NOMO-1 treated with dmso at 0.1 percent for 144 hours (cell line): ENCODE data around the gene RGS12.

ENCODE experiments used
- DNase-seq: peaks from one replicate; lab custom pipeline; 2025; ENCODE audit not compliant: unreplicated experiment; lab: John Stamatoyannopoulos, UW

RGS12 gene

DNA sequence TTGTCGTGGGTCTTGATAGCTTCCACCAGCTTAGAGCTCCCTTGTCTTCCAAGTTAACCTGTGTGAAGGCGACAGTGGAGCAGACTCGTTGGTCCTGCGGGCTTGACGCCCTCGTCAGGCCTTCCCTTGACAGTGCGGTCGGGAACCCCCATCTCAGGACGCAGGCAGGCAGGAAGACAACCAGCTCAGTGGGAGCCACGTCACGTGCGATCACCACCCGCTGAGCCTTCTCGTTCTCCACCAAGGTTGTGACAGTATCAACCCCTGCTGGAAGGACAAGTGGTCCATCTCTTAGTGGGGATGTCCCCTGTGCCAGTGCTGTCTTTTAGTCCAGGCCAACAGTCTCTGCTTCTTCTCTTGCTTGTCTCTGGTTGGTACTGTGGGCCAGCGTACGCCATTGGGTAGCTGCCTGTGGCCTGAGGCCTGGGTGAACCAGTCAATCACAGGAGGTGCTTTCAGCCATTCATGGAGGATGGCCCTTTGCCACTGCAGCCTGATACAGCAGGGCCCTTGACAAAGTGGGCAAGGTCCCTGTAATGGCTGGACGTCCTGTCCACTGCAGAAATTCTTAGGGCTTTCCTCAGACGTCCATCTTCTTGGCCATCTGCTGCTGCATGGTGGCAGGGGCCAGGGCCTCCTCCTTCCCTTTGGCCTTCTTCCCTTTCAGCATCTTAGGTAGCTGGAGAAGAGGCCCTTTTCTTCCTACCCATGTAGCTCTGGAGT, 31.4 kb downstream of the RGS12 start:
- DNase-seq, result no peak

DNA sequence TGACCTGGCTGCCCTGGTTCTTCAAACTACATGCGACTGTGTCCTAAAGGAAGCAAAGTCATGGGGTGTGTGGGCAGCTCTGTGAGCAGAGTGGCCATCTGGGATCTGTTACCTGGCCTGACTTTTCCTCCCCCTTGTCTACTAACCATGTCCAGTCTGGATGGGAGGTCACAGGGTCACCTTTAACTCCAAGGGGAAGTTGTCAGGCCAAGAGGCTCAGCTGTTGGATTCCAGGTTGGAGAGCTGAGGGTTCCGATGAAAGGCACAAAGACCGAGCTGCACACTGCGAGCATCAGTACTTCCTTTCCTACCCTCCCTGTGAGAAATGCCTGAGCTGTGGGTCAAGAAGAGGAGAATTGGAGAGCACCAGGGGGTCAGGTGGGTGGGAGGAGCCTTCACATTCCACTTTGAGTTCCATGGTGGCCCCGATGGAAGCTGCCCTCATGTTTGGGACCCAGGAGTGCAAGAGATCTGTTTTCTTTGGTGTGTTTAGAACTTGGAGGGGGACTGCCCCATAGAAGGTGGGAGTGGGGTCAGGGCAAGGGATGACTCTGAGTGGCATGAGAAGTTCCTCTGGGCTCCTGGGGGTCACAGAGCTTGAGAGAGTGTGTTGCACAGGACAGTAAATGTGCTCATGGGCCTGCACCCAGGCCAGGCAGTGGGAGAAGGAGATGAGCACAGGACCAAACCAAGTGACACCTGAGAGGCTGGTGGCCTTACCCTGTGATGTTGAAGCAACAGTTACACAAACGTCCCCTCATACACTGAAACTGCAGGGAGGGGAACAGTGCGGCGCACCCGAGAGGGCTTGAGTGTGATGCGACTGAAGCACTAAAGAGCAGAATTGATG, 36.2 kb downstream of the RGS12 start:
- no peak for DNase-seq

DNA sequence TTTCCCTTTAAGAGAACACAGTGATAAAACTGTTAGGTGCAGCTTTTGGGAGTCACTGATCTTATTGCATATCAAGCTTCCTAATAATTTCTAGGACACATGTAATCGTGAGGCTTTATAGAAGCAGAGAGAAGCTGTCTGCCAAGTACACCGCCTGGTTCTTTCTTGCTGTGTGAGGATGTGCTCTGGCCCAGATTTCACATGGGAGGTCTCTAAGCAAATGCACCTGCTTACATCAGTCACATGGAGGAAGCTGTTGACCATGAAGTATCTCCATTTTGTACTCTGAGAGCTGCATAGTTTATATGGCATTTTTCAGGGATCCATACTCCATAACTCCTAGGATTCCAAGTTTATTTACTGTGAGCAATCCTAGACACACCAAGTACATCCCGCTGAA, 37.1 kb downstream of the RGS12 start:
- DNase-seq, result no peak

DNA sequence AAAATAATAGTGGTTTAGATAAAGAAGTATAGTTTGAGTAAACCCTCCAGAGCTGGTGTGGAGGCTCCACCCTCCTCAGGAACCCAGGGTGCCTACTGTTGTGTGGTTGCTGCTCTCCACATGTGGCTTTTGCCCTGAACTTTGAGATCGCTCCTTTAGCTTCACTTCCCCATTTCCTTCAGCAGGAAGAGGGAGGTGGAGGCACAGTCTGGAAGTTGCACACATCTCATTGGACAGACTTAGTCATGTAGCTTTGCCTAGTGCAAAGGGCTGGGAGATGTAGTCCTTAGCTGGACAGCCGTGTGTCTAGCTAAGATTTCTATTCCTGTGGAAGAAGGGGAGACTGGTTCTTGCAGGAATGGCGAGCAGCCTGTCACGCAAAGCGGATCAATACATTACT, 37.9 kb downstream of the RGS12 start:
- DNase-seq, result peak; percentile 56

DNA sequence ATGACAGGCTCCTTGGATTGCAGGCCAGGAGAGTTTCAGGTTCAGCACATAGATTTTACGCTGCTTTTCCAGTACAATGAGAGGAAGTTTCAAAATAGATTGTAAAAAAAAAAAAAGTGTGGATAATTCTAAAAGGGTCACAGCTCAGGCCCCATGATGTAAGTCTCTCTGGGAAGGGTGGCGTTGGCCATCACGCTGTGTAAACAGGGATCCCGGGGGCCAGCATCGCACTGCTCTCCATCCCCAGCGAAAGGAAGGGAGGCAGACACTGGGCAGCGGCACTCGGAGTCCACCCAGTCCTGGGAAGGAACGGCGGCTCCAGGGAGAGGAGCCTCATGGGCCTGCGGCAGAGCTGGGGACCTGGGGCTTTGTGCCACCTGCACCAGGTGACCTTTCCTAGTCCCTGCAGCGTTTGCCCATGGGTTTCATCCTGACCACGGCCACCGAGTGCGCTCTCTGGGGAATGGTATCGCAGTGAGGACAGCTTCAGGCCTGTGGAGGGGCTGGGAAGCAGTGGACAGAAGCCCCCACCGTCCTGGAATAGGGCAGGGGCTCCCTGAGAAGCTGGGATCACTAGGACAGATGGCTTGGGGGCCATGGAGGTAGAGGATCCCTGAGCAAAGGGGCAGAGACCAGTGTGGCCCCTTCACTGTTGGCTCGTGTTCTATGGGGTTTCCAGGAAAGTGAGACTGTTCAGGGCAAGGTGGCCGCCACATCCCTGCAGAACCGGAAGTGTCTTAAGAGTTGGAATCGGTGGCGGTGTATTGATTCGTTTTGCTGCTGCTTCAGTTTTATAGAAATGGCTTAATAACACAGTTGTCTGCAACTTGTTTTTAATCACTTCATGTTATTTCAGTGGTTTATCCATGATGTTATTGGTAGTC, 38.9 kb downstream of the RGS12 start:
- DNase-seq, result no peak

DNA sequence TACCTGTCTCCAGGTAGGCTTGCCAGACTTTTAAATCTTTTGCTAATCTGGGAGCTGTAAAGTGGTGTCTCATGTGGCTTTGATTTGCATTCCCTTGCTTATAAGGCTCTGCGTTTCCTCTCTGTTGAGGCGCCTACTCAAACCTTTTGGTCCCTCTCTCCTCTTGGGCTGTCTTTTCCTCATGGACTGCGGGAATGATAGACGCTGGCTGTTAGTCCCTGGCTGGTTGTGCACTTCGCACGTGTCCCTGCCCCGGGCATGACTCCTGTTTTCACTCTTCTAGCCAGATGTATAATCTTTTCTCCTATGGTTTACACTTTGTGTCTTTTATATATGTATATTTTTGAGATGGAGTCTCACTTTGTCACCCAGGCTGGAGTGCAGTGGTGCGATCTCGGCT, 39.7 kb downstream of the RGS12 start:
- DNase-seq, result no peak

DNA sequence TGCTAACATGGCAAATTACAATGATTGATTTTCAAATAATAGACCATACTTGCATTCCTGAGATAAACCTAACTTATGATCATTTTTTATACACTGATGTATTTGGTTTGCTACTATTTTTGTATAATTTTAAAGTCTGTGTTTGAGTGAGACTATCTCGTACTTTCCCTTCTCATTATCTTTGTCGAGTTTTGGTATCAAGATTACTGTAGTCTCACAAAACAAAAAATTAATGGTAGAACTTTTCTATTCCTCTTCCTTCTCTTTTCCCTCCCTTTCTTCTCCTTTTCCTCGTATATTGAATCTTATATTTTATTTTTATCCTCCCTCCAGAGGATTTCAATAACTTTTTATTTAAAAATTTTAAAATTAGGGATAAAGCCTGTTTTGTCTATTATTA, 41.5 kb downstream of the RGS12 start:
- no peak for DNase-seq

DNA sequence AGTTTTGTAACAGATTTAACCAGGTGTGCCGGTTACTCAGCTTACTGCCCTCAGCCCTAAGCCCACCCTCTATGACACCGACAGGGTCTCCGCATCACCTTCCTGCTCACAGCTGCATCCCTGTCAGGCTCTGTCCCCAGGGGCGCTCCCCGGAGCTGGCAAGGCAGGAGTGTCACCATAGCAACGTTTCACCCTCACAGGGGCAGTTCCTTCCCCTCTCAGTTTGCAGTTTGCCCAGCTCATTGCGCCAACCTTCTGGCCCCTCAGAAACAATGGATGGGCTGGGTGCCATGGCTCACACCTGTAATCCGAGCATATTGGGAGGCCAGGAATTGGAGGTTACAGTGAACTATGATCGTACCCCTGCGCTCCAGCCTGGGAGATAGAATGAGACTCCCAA, 42.6 kb downstream of the RGS12 start:
- no peak for DNase-seq

DNA sequence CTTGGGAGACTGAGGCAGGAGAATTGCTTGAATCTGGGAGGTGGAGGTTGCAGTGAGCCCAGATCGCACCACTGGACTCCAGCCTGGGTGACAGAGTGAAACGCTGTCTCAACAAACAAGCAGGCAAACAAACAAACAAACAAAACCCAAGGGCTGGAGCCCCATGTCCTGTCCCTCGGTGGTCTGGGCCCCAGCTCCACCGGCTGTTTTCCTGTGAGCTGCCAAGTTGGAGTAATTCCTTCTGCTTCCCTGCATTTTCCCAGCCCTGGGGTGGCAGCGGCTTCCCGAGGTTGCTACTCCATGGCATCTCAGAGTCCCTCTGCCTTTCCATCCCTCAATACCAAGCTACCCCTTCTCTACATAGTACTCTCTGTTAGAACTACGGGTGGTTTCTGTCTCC, 43.2 kb downstream of the RGS12 start:
- DNase-seq, result no peak

DNA sequence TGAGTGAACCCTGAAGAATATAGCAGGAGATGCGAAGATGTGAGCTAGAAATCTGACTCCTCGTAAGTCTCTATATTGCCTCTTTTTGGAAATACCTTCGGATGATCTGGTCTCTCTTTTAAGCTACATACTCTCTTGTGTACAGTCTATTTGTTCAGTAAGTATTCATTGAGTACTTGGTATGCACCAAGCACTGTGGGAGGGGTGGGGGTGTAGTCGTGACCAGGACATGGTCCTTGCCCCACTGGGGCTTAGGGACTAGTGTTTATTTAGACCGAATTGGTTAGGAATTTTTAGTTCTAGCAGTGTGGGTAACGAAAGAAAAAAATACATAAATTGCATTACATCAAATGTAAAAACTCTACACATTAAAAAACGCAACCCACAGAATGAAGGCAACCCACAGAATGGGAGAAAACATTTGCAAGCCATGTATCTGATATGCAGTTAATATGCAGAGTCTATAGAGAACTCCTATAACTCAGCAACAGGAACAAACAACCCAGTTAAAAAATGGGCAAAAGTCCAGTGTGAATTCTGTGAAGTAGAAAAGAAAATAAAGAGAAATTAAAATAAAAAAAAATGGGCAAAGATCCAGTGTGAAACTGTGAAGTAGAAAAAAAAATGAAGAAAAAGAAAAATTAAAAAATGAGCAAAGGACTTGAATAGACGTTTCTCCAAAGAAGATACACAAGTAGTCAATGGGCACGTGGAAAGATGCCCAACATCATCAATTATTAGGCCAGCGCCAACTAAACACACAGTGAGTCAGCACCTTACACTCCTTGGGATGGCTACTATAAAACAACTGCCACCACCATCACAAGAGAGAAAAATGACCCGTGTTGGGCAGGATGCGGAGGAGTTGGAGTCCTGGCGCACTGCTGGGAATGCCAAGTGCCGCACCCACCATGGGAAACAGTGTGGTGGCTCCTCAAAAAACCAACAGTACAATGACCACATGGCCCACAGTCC, 43.8 kb downstream of the RGS12 start:
- no peak for DNase-seq

DNA sequence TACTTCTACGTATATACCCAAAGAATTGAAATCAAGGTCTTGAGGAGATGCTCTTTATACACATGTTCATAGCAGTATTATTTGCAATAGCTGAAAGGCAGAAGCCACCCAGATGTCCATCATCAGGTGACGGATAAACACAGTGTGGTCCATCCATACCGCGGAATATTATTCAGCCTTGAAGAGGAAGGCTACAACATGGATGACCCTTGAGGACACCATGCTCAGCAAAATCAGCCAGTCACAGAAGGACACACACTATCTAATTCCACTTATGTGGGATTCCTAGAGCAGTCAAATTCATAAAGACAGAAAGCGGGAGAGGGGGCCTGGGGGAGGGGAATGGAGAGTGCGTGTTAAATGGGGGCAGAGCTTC, 44.5 kb downstream of the RGS12 start:
- no peak for DNase-seq

DNA sequence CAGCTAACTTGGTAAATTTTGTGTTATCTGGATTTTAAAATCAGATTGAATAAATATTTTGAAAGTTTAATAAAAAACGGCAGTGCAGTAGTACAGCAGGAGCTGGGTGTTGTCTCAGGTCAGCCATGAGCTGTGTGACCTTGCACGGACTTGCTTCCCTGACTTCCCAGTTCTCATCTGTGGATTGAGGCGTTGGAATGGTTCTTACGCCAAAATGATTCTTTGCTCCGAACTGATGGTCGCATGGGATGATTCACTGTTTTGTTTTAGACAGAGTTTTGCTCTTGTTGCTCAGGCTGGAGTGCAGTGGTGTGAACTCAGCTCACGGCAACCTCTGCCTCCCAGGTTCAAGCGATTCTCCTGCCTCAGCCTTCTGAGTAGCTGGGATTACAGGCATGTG, 45.0 kb downstream of the RGS12 start:
- DNase-seq, result no peak

DNA sequence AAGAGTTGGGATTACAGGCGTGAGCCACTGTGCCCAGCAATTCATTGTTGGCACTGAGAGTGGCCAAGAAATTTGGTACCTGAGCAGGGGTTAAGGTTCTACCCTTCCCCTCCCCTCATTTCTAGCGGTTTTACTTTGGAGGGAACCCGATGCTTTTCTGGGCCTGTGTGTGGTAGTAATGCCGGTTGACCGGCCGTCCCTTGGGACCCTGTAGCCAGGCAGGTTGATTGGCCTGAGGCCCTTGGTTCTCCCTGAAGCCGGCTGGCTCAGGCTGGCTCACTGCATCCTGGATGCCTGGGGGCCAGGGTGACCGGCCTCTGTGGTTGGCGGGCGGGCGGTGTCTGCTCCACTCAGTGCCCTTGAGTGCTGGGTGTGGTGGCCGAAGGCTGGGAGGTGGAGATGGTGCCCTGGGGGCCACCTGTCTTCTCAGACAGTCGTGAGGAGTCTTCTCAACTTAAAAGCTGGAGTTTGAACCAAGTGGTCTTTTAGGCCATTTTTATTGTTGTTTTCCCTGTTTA, 45.6 kb downstream of the RGS12 start:
- DNase-seq, result no peak

DNA sequence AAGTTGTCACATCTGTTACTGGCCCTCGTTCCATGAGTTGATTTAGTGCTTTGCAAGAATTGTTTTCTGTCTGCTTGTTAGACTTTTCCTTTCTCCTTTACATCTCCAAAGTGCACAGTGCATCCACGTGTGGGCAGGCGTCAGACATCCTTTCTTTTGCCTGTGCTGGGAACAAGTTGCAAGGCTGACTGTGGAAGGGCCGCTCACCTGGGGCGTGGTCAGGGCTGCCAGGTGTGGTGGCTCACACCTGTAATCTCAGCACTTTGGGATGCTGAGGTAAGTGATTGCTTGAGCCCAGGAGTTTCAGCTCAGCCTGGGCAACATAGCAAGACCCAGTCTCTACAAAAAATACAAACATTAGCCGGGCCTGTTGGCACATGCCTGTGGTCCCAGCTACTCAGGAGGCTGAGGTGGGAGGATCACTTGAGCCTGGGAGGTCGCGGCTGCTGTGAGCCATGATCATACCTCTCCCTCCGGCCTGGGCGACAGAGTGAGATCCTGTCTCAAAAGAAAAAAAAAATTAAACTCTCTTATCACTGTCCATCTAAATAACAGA, 46.2 kb downstream of the RGS12 start:
- no peak for DNase-seq

DNA sequence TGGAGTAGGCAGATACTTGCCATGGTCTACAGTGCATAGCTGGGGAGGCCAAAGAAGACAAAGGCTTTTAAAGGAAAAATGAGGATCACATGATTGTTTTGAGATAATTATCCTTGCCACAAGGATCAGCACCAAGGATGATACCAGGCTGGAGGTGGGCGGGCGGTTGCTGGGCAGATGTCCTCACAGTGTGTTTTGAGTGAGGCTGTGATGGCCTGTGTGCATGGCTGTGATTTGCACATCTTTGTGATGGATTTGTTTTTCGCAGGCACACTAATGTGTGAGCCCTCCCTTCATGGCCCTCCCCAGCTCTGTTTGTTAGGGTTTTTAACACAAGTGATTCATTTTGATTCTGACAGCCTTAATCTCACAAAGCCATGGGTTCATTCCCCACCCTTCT, 46.8 kb downstream of the RGS12 start:
- no peak for DNase-seq

DNA sequence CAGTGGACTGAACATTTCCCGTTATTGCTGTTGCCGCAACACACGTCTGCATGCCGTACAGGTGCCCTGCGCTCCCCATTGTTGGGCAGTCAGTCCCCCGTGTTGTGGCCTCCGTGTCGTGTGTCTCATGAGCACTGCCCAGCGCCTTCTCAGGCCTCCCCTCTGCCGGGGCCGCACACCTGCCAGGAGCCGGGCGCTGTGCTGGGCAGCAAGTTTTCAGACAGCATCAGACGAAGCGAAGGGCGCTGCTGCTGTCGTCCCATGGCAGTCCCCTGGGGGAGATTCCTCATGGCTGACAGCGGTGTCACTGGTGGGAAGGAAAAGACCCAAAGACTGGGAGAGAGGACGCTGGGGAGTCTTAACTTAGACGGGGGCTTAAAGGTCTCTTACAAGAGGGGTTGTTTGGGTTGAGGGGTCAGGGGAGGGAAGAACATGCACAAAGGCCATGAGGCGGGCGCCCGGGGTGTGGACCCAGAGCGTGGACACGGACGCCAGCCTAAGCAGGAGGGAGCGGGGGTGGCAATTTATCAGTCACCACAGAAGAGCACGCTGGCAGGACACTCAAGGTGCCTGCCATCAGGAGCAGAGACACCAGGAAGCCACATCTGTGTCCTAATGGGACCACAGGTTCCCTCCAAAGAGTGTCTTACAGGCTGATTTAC, 47.3 kb downstream of the RGS12 start:
- DNase-seq, result no peak

DNA sequence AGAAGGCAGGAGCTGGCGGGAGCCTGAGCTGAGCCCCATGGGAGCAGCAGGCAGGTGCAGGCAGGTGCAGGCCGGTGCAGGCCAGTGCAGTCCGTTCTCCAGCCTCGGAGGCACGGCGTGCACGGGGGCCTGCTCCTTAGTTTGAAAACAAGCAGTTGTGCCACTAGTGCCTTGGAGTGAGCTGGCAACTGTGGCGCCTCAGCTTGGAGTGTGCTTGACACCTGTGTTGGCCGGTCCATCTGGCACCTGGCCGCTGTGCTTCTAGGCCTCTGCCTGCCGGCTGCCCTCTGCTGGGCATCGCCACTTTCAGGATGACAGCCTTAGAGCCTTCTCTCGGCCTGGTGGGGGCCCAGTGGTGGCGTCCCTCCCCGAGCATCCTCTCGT, 47.9 kb downstream of the RGS12 start:
- no peak for DNase-seq

DNA sequence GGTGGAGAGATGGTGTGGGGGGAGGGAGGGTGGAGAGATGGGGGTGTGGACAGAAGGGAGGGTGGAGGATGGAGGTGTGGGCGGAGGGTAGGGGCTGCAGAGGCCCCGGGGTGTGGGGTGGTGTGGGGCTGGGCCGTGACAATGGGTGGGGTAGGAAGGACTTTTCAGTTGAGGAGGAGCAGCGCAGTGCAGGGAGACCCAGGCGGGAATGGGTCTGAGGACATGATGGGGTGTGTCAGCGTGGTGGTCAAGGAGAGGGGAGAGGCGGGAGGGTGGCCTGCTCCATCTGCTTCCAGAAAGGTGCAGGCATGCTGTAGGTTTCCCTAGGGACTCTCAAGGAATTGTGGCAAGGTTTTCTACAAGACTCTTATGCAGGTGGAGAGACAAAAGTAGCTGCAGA, 48.9 kb downstream of the RGS12 start:
- DNase-seq, result no peak

DNA sequence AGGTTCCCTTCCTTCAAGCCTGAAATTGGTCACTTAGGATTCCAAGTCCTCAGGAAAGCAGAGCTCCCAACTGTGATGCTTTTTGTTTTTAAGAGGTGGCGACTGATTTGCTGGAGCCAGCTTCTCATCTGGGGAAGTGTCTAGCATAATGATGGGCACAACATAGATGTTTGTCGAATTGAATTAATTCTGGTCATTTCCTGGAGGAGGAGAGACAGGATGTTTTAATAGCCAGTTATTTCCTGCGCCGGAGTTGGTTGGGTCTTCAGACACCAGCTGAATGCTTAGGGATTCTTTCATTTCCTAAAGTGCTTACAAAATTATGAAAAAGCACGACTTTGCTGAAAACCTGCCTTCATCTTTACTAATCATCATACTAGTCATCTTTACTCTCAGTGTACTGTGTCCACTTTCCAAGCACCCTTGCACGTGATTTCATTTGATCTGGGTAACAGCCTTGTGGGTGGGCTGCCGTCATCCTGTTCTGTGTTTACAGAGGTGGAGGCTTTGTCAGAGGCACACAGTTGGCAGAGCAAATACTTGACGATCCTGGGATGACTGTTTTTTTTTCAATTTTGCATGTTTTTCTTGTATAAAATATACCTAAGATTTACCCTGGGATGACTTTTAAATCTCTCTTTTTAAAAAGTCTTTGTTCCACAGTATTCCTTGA, 49.5 kb downstream of the RGS12 start:
- DNase-seq, result no peak
